Measurements from ENCODE around the gene CLIC4. TPM values are rescaled to one million over a fixed set of nuclear protein-coding genes. Genes with fewer than 3 reads are reported as not detected.
"Not testable (repeated sequence)": the region's sequence is repeated elsewhere in the genome, so short reads cannot be mapped to it uniquely, and the experiment has no call there.

The CLIC4 gene
- total and polyA plus RNA-seq, 10 donors = 17.0 to 99.6 (median 71.2) TPM

- H3K9me3 ChIP-seq = peaks cover 0 to 4% (median 0%) of the 10 kb centered on the region in 8 donors
- no peaks in the 10 kb centered on the region for H3K27me3 ChIP-seq (replicated peaks in 1 of 7)
- TF ChIP-seq POLR2A (IDR thresholded peaks at IDR 0.05) (no peak), POLR2AphosphoS5 (IDR thresholded peaks at IDR 0.05) (no peak), CTCF (IDR thresholded peaks at IDR 0.05 in 8 of 11, conservative IDR thresholded peaks at IDR 0.05 in 3 of 11) (no peak)
- no peak for DNase-seq
- intact Hi-C loops (cut with DNase I; ENCODE audit: low total_unique reads) = no loop called here
- H3K36me3 ChIP-seq = peaks cover 0 to 20% (median 4%) of the 10 kb centered on the region in 6 donors
- peak overlapping the region in 1 of 8 donors; percentile 31 for H3K27ac ChIP-seq
- H3K4me1 ChIP-seq = peaks cover 0 to 24% (median 9%) of the 10 kb centered on the region in 6 donors
- WGBS, 5 donors = 87 to 94% (median 89%) methylated on average over 5 of the region's 5 CpGs
- no peak overlapping the region for H3K4me3 ChIP-seq
Observed at GRCh38 chr1:24795236-24795635, 50.0 kb downstream of the CLIC4 start.

GRCh38 chr1:24796524-24796923, 51.3 kb downstream of the CLIC4 start:
- WGBS, 5 donors = 93 to 100% (median 95%) methylated on average over 2 of the region's 2 CpGs
- H3K36me3 ChIP-seq = peaks cover 0 to 20% (median 4%) of the 10 kb centered on the region in 6 donors
- no peaks in the 10 kb centered on the region for H3K27me3 ChIP-seq (replicated peaks in 1 of 7)
- H3K27ac ChIP-seq = no peak overlapping the region
- TF ChIP-seq CTCF (IDR thresholded peaks at IDR 0.05 in 8 of 11, conservative IDR thresholded peaks at IDR 0.05 in 3 of 11) = no peak
- no peak for TF ChIP-seq POLR2A (IDR thresholded peaks at IDR 0.05)
- TF ChIP-seq POLR2AphosphoS5 (IDR thresholded peaks at IDR 0.05) = no peak
- intact Hi-C loops (cut with DNase I; ENCODE audit: low total_unique reads) = no loop called here
- no peak for DNase-seq
- H3K4me1 ChIP-seq = peaks cover 0 to 35% (median 13%) of the 10 kb centered on the region in 6 donors
- no peak overlapping the region for H3K4me3 ChIP-seq
- H3K9me3 ChIP-seq = peaks cover 0 to 4% (median 0%) of the 10 kb centered on the region in 8 donors

GRCh38 chr1:24799242-24799641, 54.0 kb downstream of the CLIC4 start:
- H3K4me1 ChIP-seq = peaks cover 0 to 36% (median 9%) of the 10 kb centered on the region in 6 donors
- H3K27ac ChIP-seq; H3K27me3 ChIP-seq (replicated peaks in 1 of 7); H3K9me3 ChIP-seq; DNase-seq; H3K4me3 ChIP-seq; intact Hi-C loops (cut with DNase I; ENCODE audit: low total_unique reads): not testable (repeated sequence)
- WGBS, 5 donors = 92 to 100% (median 95%) methylated on average over 11 to 33 of the region's 33 CpGs
- H3K36me3 ChIP-seq = peaks cover 0 to 20% (median 4%) of the 10 kb centered on the region in 6 donors

GRCh38 chr1:24801176-24801575, 55.9 kb downstream of the CLIC4 start:
- Histone ChIP-seq H3K27me3 (replicated peaks in 1 of 7) (no peaks in the 10 kb centered on the region), H3K9me3 (peaks cover 0 to 4% (median 0%) of the 10 kb centered on the region in 8 donors), H3K4me1 (peaks cover 0 to 41% (median 14%) of the 10 kb centered on the region in 6 donors), H3K27ac (peak overlapping the region in 3 of 8 donors; percentile 1 to 53 (median 1)), H3K36me3 (peaks cover 0 to 20% (median 4%) of the 10 kb centered on the region in 6 donors), H3K4me3 (no peak overlapping the region)
- DNase-seq = no peak
- 0 to 13% (median 7%) methylated on average over 1 of the region's 1 CpG for WGBS, 5 donors
- TF ChIP-seq POLR2A (IDR thresholded peaks at IDR 0.05) = no peak
- no peak for TF ChIP-seq CTCF (IDR thresholded peaks at IDR 0.05 in 8 of 11, conservative IDR thresholded peaks at IDR 0.05 in 3 of 11)
- intact Hi-C loops (cut with DNase I; ENCODE audit: low total_unique reads) = no loop called here

- Histone ChIP-seq H3K27ac (no peak overlapping the region), H3K4me3 (no peak overlapping the region), H3K9me3 (peaks cover 0 to 4% (median 0%) of the 10 kb centered on the region in 8 donors), H3K27me3 (replicated peaks in 1 of 7) (no peaks in the 10 kb centered on the region), H3K36me3 (peaks cover 0 to 13% (median 1%) of the 10 kb centered on the region in 6 donors), H3K4me1 (peaks cover 0 to 58% (median 16%) of the 10 kb centered on the region in 6 donors)
- intact Hi-C loops (cut with DNase I; ENCODE audit: low total_unique reads) = no loop called here
- TF ChIP-seq CTCF (IDR thresholded peaks at IDR 0.05 in 8 of 11, conservative IDR thresholded peaks at IDR 0.05 in 3 of 11) (no peak), POLR2AphosphoS5 (IDR thresholded peaks at IDR 0.05) (no peak), POLR2A (IDR thresholded peaks at IDR 0.05) (no peak)
- DNase-seq = no peak
- WGBS, 5 donors = 61 to 88% (median 78%) methylated on average over 2 of the region's 2 CpGs
Observed at GRCh38 chr1:24803220-24803619, 58.0 kb downstream of the CLIC4 start.

Measured in spleen (tissue), 11 donors.